Bronchial epithelial cell (primary cell): Measurements from ENCODE around the gene KHDC1. TPM values are rescaled to one million over a fixed set of nuclear protein-coding genes. Genes with fewer than 3 reads are reported as not detected.

Experiments used
- DNase-seq: peaks from one replicate; pipeline ENCODE4 v3.0.0-alpha.2; 2010; ENCODE audit warnings: low read depth
- FAIRE-seq: peaks from 2 replicates; lab custom pipeline; 2011; peaks lifted over from hg19 to GRCh38; lab: Jason Lieb, UNC
- H3K27me3 ChIP-seq: 2 replicates; pipeline ENCODE4 v1.5.1; 2011; ENCODE audit warnings: low read length; ENCODE audit not compliant: control insufficient read depth, insufficient read depth
- H3K36me3 ChIP-seq: 2 replicates; pipeline ENCODE4 v1.5.1; 2011; ENCODE audit warnings: low read length; ENCODE audit not compliant: control insufficient read depth, insufficient read depth
- H3K4me3 ChIP-seq: 2 replicates; pipeline ENCODE4 v1.5.1; 2011; ENCODE audit warnings: mild to moderate bottlenecking, low read depth, low read length, control low read depth
- CTCF ChIP-seq: IDR thresholded peaks from 2 replicates; pipeline ENCODE4 v1.5.1; 2011; ENCODE audit warnings: mild to moderate bottlenecking, moderate library complexity, low read length, control low read depth, inconsistent platforms; ENCODE audit not compliant: insufficient read depth, severe bottlenecking
- total RNA-seq: library from RNA; depleted of rRNA; stranded (reverse); fragments of >200 nt; gene quantifications from 2 replicates; pipeline ENCODE4 v1.2.1, GENCODE V29; 2014

KHDC1 gene
- total RNA-seq, 1 donor from 2014 or later = 1.3 TPM

DNA sequence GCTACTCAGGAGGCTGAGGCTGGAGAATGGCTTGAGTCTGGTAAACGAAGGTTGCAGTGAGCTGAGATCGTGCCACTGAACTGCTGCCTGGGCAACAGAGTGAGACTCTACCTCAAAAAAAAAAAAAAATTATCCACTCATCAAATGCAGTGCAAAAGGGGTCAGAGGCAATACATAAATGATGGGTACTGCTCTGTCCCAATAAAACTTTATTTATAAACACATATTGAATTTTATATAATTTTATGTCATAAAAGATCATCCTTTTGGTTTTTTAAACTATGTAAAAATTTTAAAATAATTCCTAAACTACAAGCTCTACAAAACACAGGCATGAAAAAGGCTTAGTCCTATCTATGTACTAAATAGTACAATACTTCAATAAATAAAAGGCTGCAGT, 10.3 kb downstream of the KHDC1 start:
- DNase-seq = no peak
- Histone ChIP-seq H3K27me3 (no peaks in the 10 kb centered on the region), H3K36me3 (no peaks in the 10 kb centered on the region), H3K4me3 (no peak overlapping the region)
- no peak for TF ChIP-seq CTCF
- FAIRE-seq = no peak

- H3K27me3 ChIP-seq = no peaks in the 10 kb centered on the region
- DNase-seq = no peak
- no peaks in the 10 kb centered on the region for H3K36me3 ChIP-seq
- no peak for FAIRE-seq
- no peak overlapping the region for H3K4me3 ChIP-seq
- TF ChIP-seq CTCF = no peak
These were observed 13.0 kb downstream of the KHDC1 start for GRCh38 chr6:73250016-73250415.

DNA sequence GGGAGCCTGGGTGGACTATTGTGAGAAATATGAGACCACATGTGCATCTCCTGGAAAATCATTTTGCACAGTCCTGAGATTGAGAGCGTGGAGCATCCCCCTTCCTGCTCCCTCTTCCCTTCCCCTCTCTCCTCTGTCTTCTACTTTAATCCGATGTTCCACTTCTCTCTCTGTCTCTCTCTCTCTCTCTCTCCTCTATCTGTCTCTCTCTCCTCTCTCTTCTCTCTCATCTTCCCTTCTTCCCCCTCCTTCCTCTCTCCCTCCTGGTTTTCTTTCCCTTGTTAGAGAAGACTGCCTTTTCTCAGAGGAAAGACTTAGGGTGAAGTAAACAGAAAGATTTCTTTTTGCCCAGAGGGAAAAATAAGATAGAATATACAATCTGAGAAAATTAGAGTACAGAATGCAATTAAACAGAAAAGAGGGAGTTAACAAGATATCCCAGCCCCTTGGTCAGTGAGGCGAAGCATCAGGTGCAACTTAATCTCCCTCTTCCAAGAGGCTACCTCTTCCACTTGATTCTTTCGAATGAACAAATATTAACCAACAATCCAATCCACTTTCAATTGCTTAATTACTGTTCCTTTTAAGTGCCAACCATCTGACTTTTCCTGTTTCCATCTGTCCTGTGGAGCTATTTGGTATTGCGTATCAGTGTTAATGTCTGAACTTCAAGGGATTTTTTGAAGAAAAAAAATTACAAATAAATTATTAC, 14.6 kb downstream of the KHDC1 start:
- H3K36me3 ChIP-seq = no peaks in the 10 kb centered on the region
- FAIRE-seq = no peak
- no peak overlapping the region for H3K4me3 ChIP-seq
- no peak for TF ChIP-seq CTCF
- no peaks in the 10 kb centered on the region for H3K27me3 ChIP-seq
- DNase-seq = no peak

- no peaks in the 10 kb centered on the region for H3K27me3 ChIP-seq
- FAIRE-seq (no peak), DNase-seq (no peak)
- H3K4me3 ChIP-seq = no peak overlapping the region
- no peaks in the 10 kb centered on the region for H3K36me3 ChIP-seq
- no peak for TF ChIP-seq CTCF
These were observed 21.0 kb downstream of the KHDC1 start for GRCh38 chr6:73242001-73242400.

GRCh38 chr6:73240730-73241129, 22.3 kb downstream of the KHDC1 start:
- FAIRE-seq (no peak), DNase-seq (no peak)
- Histone ChIP-seq H3K27me3 (no peaks in the 10 kb centered on the region), H3K36me3 (no peaks in the 10 kb centered on the region), H3K4me3 (no peak overlapping the region)
- TF ChIP-seq CTCF = no peak
